HG03039 (cell line): ENCODE measurements around the gene EMC8.

Experiments
- ATAC-seq: cut with Tn5 transposase; IDR thresholded peaks from one replicate; pipeline ENCODE4 v1.9.1; 2021; ENCODE audit warnings: mild to moderate bottlenecking, moderate library complexity; ENCODE audit not compliant: unreplicated experiment

Gene EMC8

DNA sequence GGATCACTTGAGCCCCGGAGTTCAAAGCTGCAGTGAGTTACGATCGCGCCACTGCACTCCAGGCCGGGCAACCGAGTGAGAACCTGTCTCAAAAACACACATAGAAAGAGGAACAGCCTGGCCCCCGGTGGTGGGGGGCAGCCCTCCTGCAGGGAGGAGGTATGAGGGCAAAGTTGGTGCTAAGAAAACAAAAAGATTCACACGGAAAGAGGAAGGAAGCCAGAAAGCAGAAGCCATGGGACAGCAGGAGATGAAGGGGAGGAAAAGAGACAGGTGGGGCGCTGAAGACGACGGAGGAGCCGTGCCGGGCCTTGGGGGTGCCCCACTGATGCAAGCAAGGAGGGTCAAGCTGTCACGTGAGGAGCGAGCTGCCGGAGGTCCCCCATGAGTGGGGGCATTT, 40.2 kb downstream of the EMC8 start:
- ATAC-seq = no peak

DNA sequence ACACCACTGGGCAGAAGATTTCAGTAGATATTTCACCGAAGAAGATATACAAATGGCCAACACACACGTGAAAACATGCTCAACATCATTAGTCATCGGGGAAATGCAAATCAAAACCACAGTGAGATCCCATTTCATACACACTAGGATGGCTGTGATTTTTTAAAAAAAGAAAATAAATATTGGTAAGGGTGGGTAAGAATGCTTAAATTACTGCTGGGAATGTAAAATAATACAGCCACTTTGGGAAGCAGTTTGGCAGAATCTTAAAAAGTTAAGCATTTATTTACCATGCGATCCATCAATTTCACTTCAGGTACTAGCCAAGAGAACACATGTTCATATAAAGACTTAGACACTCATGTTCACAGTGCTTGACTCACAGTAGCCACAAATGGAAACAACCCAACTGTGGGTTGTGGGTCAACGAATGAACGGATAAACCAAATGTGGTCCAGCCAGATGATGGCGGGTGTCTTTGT, 42.0 kb downstream of the EMC8 start:
- ATAC-seq = no peak

DNA sequence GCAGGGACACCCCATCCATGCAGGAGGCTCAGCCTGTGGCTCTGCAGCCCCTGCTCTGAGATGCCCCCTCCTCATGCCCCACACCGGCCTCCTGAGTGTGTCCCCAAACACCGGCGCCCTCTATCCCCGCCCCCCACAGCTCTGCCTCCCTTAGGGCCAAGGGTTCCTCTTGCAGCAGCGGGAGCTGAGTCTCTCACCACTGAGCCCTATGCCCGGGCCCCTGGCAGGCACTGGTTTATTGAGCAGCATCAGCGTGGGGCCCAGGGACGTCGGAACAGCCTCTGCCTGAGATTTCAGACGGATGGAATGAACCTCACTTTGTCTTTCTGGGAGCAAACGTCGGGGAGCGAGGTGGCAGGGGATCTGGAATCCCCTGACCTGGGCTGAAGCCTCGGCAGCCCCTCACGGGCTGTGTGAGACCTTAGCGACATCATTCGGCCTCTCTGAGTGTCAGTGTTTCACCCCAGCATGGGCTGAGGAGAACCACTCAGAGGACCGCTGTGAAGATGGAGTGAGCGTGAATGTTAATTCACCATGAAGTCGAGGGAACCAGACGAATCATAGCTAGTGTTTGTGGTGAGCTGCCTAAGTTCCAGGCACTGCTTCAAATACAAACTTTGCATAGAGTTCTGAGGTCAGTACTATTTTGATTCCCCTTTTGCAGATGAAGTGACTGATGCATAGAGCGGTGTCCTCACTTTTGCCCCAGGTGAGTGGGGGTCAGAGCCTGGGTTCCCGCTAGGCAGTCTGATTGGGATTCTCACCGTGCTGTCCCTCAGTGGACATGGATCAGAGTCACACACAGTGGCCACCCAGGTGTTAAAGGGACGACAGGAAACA, 43.2 kb downstream of the EMC8 start:
- peak; percentile 57 for ATAC-seq

DNA sequence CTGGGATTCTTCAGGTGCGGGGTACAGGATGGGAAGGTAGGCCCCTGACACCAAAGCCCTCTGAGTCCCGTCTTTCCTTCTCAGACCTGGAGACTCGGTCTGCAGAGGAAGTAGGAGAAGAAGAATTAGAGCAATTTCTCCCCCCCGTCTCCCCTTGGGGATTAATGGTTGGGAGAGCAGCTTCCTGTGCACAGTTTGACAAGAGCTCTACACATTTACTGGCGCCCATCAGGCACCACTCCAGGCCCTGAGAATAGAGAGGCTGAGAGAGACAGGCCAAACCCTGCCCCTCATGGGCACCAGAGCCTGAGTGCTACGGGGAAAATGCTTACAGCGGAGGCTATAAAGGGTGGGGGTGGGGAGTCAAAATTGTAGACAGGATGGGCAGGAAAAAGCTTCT, 44.9 kb downstream of the EMC8 start:
- ATAC-seq = no peak

DNA sequence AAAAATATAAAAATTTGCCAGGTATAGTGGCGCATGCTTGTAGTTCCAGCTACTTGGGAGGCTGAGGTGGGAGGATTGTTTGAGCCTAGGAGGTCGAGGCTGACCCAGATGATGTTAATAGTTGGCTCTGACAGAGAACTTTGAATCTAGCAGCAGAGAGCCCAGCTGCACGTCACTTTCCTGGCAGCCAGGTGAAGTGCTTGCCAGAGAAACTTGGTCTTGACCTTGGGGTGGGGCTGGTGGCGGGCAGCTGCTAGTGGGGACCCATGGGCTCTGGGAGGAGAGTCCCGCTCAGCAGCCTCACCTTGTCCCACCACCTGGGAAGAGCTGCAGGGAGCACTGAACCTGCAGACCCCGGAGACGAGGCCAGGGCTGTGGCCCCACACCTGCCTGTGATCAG, 45.4 kb downstream of the EMC8 start:
- ATAC-seq = no peak

DNA sequence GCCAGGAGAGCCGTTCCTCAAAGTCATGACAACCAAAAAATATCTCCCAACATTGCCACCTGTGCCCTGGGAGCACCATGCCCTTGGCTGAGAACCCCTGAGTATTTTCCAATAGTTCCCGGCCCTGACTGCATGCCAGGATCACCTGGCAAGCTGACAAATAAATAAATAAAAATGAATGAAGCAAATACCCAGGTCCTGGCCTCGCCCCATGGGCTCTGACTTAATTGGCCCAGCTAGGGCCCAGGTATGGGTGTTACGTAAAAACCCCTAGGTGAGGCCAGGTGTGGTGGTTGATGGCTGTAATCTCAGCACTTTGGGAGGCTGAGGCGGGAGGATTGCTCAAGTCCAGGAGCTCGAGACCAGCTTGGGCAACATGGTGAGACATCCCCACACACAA, 45.8 kb downstream of the EMC8 start:
- ATAC-seq = no peak

DNA sequence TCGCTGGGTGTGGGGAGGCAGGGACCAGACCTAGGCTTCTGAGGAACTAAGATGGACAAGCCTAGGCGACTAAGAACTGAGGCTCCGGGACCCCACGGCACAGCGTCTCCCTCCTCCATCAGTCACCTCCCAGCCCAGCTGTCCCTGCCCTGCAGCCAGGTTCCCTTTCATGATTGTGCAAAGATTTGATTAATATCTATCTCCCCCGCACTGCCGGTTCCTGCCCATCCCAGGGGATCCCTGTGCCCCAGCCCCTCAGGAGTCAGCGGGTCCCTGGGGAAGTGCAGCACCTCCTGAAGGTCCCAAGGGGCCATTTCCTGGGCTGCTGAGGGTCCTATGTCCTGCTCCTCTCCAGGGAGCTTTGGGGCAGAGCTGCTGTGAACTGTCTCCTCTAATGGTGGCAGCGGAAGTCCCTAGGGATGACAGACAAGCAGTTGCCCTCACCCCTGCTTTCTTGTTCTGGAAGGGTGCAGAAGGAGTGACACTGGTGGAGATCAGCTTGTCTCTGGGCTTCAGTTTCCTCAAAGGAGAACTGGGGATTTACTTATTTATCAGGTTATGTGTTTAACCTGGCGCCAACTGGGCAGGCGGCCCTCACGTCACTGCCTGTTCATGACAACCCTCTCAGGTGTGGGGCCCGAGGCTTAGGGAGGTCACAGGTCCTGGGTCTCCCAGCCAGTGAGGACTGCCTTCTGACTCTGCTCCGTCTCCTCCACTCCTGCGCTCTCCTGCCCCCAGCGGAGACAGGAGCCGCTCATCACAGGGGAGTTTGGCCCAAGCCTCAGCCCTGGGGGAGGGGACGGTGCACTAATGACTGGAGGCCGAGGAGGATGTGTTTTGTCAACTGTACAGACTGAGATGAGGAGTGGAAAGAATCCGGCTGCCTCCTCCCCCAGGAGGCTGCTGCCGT, 46.6 kb downstream of the EMC8 start:
- no peak for ATAC-seq

DNA sequence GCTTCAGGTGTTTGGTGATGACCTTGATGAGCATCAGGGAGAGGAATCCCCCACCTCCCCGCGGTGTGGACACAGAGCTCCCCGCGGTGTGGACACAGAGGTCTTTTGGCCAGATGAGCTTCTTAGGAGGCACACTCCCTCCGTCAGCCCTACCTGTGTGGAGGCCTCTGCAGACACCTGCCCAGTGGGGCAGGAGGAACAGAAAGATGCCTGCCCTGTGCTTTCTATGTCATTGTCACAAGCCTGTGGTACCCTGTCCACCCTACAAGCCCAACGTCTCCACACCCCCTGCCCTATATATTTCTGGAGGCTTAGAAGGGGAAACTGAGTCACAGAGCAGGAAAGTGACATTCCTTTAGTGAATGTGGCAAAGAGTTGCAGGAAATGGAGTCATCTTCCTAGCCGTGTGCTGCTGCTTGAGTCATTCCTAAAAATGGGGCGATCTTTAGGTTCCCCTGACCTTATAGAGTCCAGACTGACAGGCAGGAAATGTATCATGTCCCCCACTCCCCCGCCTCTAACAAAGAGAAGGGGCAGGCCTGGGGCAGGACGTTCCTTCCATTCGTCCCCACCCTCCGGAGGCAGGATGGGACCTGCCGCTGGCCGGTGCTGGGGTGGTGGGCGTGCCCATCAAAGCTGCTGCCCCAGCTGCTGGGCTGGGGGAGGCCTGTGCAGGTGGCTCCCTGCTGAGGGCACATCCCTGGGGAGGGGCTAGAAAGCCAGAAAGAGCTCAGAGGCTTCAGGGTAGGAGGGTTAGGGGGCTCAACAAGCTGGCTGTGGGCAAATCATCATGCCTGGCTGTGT, 47.4 kb downstream of the EMC8 start:
- no peak for ATAC-seq

DNA sequence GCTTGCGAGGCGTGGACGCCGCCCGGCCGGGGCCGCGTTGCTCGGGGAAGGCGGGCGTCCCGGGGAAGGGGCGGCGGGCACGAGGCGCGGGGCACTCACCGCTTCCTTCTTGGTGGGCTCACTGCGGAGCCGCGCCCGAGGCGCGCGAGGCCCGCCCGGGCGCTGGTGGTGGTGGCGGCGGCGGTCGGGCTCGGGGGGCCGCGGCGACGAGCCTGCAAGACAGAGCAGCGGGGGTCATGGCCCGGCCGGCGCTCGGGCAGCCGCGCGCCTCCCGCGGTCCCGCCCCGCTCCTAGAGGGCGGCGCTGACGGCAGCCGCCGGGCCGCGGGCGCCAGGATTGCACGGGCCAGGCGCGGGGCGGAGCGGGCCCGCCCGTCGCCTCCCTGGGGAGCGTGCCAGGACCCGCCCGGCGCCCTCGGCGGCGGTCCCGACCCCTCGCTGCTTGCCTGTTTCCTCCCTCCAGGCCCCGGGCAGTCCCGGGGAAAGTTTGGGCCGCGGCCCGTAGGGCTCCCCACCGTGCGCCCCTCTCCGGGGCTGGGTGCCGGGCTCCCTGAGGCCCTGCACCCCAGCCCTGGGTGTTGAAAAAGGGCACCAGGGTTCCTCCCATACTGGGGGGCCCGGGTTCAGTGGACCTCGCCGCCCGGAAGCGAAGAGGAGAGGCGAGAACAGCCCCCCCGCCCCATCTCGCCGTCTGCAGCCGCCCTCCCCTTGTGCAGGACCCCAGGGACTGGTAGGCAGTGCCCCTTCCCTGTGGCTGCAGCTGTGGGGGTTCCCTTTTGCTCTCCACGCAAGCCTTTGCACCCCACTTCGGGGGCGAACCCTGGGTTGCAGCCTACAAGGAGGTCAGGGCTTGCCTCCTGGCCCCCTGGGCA, 48.3 kb downstream of the EMC8 start, which contains the start of gene C16orf74:
C16orf74 (minus strand) TSS at position 270 of the 871 bp plus-strand sequence. CDS start 15,879 bp downstream, outside the sequence.
- ATAC-seq = no peak

DNA sequence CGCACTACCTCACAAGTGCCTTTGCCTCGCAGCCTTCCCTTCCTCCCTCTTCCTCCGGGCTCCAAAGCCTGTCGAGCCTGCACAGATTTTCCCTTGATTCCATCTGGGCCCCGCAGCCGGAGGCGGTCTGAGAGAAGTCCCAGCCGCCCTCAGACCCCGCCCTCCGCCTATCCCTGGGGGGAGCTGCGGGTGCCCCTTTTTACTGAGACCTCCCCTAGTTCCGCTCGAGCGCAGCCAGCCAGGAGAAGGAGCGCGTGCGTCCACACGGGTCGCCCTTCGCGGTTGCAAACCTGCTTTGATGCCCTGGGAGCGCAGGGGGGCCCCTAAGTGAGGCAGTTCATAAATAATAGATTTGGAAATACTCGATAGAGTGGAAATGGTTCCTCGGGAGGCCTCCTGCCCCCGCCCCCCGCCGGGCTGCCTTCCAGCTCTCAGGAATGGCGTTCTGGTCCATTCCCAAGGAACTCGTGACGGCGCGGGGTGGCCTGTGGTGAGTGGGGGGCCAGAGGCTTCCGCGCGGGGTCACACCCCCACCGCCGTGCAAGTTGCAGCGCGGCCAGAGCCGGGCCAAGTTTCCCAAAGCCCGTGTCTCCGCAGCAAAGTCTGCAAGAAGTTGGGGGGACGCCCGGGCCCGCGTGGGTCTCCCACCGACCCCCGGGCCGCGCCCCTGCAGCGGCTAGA, 49.1 kb downstream of the EMC8 start:
- no peak for ATAC-seq

DNA sequence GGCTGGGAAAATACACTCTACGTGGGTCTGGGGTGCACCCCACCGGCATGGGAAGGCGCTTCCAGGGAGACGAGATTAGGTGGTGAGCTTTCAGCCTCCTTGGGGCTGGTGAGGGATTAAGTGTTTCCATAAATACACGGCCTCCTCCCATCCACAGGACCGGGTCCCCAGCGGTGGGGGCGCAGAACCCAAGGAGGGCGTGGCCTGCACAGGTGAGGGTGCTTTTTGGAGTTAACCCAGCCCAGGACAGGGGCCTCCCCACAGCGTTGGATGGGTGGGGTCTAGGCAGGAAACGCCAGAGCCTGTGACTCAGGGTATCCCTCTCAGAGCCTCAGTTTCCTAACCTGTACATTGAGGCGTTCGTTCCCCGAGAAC, 49.6 kb downstream of the EMC8 start:
- no peak for ATAC-seq

DNA sequence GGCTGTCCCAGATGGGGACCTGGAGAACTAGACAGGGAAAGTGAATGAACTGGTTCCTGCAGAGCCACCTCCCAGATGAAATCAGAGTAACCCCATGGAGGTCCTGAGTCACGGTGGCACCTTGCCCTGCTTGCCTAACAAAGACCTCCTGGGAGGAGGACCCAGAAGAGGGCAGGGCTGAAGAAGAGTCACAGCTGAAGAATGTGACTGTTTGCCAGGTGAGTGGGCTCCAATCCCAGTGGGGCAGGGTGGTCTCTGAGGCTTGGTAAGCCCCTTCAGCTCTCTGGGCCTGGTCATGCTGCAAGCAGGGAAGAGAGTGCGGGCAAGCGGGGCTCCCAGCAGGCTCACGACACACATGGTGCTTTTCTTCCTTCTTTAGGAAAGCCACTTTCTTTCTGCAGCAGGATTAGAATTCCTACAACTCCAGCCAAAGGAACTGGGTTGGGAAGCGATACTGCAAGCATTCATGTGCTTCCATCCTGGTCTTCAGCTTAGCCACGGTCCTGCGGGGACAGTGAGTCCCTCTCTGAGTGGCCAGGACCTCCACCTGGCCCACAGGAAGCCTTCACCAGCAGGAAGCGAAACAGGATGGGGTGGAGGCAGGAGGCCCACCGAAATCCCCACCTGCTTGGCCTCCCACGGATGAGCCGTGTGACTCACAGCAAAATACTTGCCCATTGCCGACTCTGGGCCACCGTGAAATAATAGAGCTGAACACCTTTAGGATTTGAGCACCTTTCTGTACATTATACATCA, 52.7 kb downstream of the EMC8 start:
- no peak for ATAC-seq

DNA sequence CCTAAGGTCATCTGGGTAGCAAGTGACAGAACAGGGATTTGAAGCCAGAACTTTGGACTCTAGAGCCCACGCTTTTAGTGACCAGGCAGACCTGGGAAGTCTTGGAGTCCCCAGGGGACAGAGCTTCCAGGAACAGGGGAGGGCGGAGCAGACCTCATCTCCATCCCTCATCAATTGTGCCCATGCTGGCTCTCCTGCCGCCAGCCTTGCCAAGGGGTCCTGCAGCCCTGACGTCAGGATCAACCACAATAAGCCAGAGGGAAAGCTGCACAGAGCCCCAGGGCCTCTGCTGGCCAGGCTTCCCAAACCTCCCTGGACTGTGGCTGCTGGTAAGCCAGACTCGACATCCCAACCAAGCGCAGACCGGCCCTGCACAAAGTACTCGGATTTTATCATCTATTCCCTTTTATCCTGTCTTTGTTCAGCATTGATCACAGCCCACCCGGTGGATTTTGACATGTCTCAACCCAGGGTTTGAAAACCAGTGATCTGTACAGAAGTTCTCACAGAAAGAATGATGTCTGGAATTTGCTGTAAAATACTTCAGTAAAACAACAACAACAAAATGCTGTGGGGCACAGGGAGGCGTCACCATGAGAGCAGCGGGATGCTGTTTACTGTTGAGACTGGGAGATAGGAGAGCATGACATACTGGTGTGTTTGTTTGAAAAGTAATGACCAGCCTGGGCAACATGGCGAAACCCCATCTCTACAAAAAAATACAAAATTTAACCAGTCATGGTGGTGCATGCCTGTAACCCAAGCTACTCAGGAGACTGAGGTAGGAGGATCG, 60.2 kb downstream of the EMC8 start:
- ATAC-seq = no peak

DNA sequence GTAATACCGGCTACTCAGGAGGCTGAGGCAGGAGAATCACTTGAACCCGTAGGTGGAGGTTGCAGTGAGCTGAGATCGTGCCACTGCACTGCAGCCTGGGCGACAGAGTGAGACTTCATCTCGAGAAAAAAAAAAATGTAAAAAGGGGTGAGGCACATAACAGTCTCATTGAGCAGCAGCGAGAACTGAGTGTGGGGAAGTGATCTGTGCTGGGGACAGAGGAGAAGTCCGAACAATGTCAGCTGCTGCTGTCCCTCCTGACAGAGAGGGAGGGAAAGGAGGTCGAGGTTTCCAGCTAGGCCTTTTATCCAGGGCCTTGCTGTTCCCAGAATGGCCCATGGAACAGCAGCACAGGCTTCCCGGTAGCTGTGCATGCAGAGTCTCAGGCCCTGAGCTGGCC, 62.4 kb downstream of the EMC8 start:
- ATAC-seq = no peak

DNA sequence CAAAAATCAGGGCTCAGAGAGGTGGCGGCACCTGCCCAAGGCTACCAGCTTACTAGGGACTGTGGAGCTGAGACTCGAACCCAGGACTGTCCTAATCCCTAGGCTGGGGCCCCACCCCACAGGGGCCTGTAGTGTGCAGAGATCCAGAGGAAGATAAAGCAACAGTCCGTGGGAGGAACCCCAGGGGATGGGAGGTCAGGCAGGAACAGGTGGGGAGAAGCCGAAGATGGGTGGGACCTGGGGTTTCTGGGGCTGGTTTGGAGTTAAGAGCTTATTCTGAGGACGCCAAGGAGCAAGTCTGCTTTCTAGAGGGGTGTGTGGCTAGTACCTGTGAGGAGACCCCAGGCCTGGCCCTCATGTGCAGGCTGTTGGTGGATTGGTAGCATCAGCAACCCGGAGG, 63.4 kb downstream of the EMC8 start:
- ATAC-seq = no peak

DNA sequence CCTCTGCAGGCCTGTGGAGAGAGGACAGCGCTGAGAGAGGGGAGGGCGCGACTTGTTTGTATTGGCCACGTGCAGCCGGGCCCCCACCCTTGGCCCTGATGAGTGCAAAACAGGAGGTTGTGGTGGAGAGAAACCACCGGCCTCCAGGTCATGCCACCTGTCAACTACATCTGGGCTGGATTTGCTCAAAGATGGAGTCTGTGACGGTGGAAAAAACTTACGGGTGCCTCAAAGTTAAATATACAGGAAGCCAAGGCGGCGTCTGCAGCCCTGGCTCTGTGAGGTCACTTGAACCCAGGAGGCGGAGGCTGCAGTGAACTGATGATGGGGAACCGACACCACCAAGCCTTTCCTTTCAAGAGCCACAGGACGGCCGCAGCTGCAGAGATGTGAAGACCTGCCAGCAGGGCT, 64.1 kb downstream of the EMC8 start:
- ATAC-seq = peak; percentile 54

DNA sequence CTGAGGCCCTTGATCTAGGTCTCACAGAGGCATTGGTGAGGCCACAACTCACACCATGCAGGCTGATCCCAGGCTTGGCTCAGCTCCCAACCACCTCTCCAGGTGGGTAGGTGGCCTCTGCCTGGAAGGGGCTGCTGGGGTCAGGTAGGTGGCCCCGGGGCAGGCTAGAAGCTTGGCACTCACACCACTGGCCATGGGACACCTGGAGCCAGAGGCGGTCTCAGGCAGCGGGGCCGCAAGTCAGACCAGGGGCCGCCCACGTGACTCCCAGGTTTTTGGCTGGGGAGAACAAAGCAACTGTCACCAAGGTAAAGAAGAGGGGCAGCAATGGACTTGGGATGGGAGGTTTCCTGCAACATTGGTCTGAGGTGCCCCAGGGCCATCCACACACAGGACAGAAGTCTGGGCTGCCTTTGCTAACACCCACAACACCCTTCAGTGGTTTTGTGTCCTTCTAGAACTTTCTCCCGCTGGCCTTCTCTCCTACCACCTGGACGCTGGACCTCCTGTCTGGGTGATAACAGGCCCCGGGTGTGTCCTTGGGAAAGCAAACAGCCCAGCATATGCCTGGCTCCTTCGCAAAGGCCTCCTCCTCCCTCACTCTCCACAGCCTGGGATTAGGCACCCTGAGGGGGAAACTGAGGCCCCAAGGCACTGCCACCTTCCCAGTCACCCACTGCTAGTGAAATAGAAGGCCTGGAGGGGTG, 64.9 kb downstream of the EMC8 start:
- ATAC-seq = no peak
